Dedifferentiated amniotic fluid mesenchymal stem cell (primary cell): Measurements from ENCODE around the gene ARF6.
"Not testable (repeated sequence)": the region's sequence is repeated elsewhere in the genome, so short reads cannot be mapped to it uniquely, and the experiment has no call there.

Experiments
- DNase-seq: peaks from one replicate; pipeline ENCODE4 v3.0.0-alpha.2; 2016; ENCODE audit errors: extremely low spot score

The ARF6 gene

GRCh38 chr14:49876563-49877127 is 16.2 kb upstream of the ARF6 start:
- no peak for DNase-seq

- no peak for DNase-seq
Observed at GRCh38 chr14:49879646-49880204, 13.2 kb upstream of the ARF6 start.

GRCh38 chr14:49880267-49881064 is 12.4 kb upstream of the ARF6 start:
- DNase-seq = no peak

- DNase-seq = no peak
Observed at GRCh38 chr14:49881350-49882001, 11.4 kb upstream of the ARF6 start.

GRCh38 chr14:49882826-49883694 is 9.8 kb upstream of the ARF6 start:
- DNase-seq = no peak

- no peak for DNase-seq
Observed at GRCh38 chr14:49886523-49886922, 6.4 kb upstream of the ARF6 start.

GRCh38 chr14:49888293-49888692 is 4.6 kb upstream of the ARF6 start:
- DNase-seq = no peak

- peak; percentile 79 for DNase-seq
Observed at GRCh38 chr14:49892301-49892635, 614 bp upstream of the ARF6 start.

- DNase-seq = no peak
Observed at GRCh38 chr14:49893309-49894213, 679 bp downstream of the ARF6 start.

GRCh38 chr14:49894214-49895107 is 1.6 kb downstream of the ARF6 start:
- not testable (repeated sequence) for DNase-seq

- DNase-seq = no peak
Observed at GRCh38 chr14:49895480-49895879, 2.6 kb downstream of the ARF6 start.

- not testable (repeated sequence) for DNase-seq
Observed at GRCh38 chr14:49896272-49896671, 3.4 kb downstream of the ARF6 start.

GRCh38 chr14:49896966-49897365 is 4.1 kb downstream of the ARF6 start:
- no peak for DNase-seq

GRCh38 chr14:49897414-49897813 is 4.5 kb downstream of the ARF6 start:
- DNase-seq = no peak

- DNase-seq = no peak
Observed at GRCh38 chr14:49897965-49898364, 5.1 kb downstream of the ARF6 start.

- DNase-seq = no peak
Observed at GRCh38 chr14:49898485-49898884, 5.6 kb downstream of the ARF6 start.

GRCh38 chr14:49900973-49901372 is 8.1 kb downstream of the ARF6 start:
- no peak for DNase-seq

GRCh38 chr14:49902679-49903246 is 9.9 kb downstream of the ARF6 start:
- DNase-seq = not testable (repeated sequence)

- no peak for DNase-seq
Observed at GRCh38 chr14:49904270-49904669, 11.4 kb downstream of the ARF6 start.
